Neural cell (in vitro differentiated cells): ENCODE data around the gene QSOX1. TPM values are rescaled to one million over a fixed set of nuclear protein-coding genes. Genes with fewer than 3 reads are reported as not detected.

Experiments
- H2AFZ ChIP-seq: fragments of 200-600, 300-800 bp; sonication (generic), shearing (Covaris generic); 2 replicates; pipeline ENCODE4 v1.6.0; 2014; ENCODE audit warnings: low read depth, mild to moderate bottlenecking, antibody characterized with exemption, low read length, moderate library complexity
- H3F3A ChIP-seq: fragments of 200-600 bp; shearing (Covaris generic); 2 replicates; pipeline ENCODE4 v1.6.1; 2016; ENCODE audit warnings: mild to moderate bottlenecking, moderate library complexity, mixed read lengths, antibody characterized with exemption, low read length; ENCODE audit not compliant: insufficient read depth, poor library complexity, severe bottlenecking
- H3K27ac ChIP-seq: fragments of 200-600, 300-800 bp; sonication (generic), shearing (Covaris generic); 2 replicates; pipeline ENCODE4 v1.5.1; 2014; ENCODE audit warnings: mild to moderate bottlenecking, low read length, moderate library complexity
- H3K27me3 ChIP-seq: fragments of 300-800, 200-600 bp; sonication (generic), shearing (Covaris generic); 2 replicates; pipeline ENCODE4 v1.6.0; 2014; ENCODE audit warnings: mild to moderate bottlenecking, low read depth, low read length, moderate library complexity; ENCODE audit not compliant: insufficient read depth
- H3K36me3 ChIP-seq: fragments of 300-800, 200-600 bp; sonication (generic), shearing (Covaris generic); 2 replicates; pipeline ENCODE4 v1.5.1; 2014; ENCODE audit warnings: mild to moderate bottlenecking, antibody characterized with exemption, low read length, moderate library complexity; ENCODE audit not compliant: insufficient read depth
- H3K4me2 ChIP-seq: fragments of 300-800, 200-600 bp; sonication (generic), shearing (Covaris generic); 2 replicates; pipeline ENCODE4 v1.6.0; 2014; ENCODE audit warnings: mild to moderate bottlenecking, low read length
- H3K4me3 ChIP-seq: fragments of 300-800, 200-600 bp; sonication (generic), shearing (Covaris generic); 2 replicates; pipeline ENCODE4 v1.5.1; 2014; ENCODE audit warnings: mild to moderate bottlenecking, low read length, moderate library complexity
- H3K79me2 ChIP-seq: fragments of 200-600 bp; shearing (Covaris generic); replicated peaks from 2 replicates; pipeline ENCODE4 v1.6.0; 2014; ENCODE audit warnings: mild to moderate bottlenecking, low read length, moderate library complexity; ENCODE audit not compliant: insufficient read depth
- H3K9ac ChIP-seq: fragments of 300-800, 200-600 bp; sonication (generic), shearing (Covaris generic); 2 replicates; pipeline ENCODE4 v1.6.1; 2016; ENCODE audit warnings: mild to moderate bottlenecking, low read length, mixed read lengths
- H3K9me2 ChIP-seq: fragments of 200-600 bp; shearing (Covaris generic); 2 replicates; pipeline ENCODE4 v1.6.1; 2016; ENCODE audit warnings: mild to moderate bottlenecking, low read length, mixed read lengths; ENCODE audit not compliant: insufficient read depth
- H3K9me3 ChIP-seq: fragments of 200-600, 300-800 bp; sonication (generic), shearing (Covaris generic); 2 replicates; pipeline ENCODE4 v1.6.1; 2016; ENCODE audit warnings: mild to moderate bottlenecking, mixed run types, low read length, moderate library complexity, mixed read lengths
- H4K20me1 ChIP-seq: fragments of 200-600 bp; shearing (Covaris generic); 2 replicates; pipeline ENCODE4 v1.6.1; 2016; ENCODE audit warnings: mild to moderate bottlenecking, mixed run types; ENCODE audit not compliant: insufficient read depth
- EP300 ChIP-seq: fragments of 450-650 bp; conservative IDR thresholded peaks from 2 replicates; pipeline ENCODE4 v1.6.1; 2014; ENCODE audit warnings: antibody characterized with exemption, mild to moderate bottlenecking, moderate library complexity; ENCODE audit not compliant: poor library complexity, severe bottlenecking
- EZH2 ChIP-seq: fragments of 200-600, 300-800 bp; shearing (Covaris generic), sonication (generic); IDR thresholded peaks from 2 replicates; pipeline ENCODE4 v1.6.1; 2014; ENCODE audit warnings: antibody characterized with exemption, low read length, borderline replicate concordance, mild to moderate bottlenecking; ENCODE audit not compliant: insufficient read depth, poor library complexity, severe bottlenecking
- MXI1 ChIP-seq: fragments of 450-650 bp; conservative IDR thresholded peaks from 2 replicates; pipeline ENCODE4 v1.6.1; 2014; ENCODE audit warnings: antibody characterized with exemption, mild to moderate bottlenecking; ENCODE audit not compliant: poor library complexity, severe bottlenecking
- POLR2AphosphoS5 ChIP-seq: IDR thresholded peaks from 2 replicates; pipeline ENCODE4 v1.6.1; 2012
- RAD21 ChIP-seq: fragments of 450-650 bp; conservative IDR thresholded peaks from 2 replicates; pipeline ENCODE4 v1.6.1; 2014; ENCODE audit warnings: antibody characterized with exemption, mild to moderate bottlenecking, moderate library complexity
- SMC3 ChIP-seq: fragments of 450-650 bp; conservative IDR thresholded peaks from 2 replicates; pipeline ENCODE4 v1.6.1; 2014; ENCODE audit warnings: antibody characterized with exemption, mild to moderate bottlenecking, moderate library complexity; ENCODE audit not compliant: poor library complexity
- TAF1 ChIP-seq: IDR thresholded peaks from 2 replicates; pipeline ENCODE4 v1.6.1; 2012; ENCODE audit warnings: low read depth
- polyA plus RNA-seq: library from polyadenylated mRNA; depleted of rRNA; stranded (reverse); fragments of >200 nt; gene quantifications from 2 replicates; pipeline ENCODE4 v1.2.3, GENCODE V29; 2014
- TF ChIP-seq, protein P1 (sequence below): fragments of 450-650 bp; IDR thresholded peaks from 2 replicates; pipeline ENCODE4 v1.5.1; 2014; ENCODE audit warnings: antibody characterized with exemption, mild to moderate bottlenecking, moderate library complexity; ENCODE audit not compliant: poor library complexity, severe bottlenecking
- TF ChIP-seq, protein P2 (sequence below): IDR thresholded peaks from 2 replicates; pipeline ENCODE4 v1.6.1; 2012; ENCODE audit warnings: borderline replicate concordance

Gene QSOX1
- polyA plus RNA-seq, 1 donor from 2014 or later: 49.8 TPM

DNA sequence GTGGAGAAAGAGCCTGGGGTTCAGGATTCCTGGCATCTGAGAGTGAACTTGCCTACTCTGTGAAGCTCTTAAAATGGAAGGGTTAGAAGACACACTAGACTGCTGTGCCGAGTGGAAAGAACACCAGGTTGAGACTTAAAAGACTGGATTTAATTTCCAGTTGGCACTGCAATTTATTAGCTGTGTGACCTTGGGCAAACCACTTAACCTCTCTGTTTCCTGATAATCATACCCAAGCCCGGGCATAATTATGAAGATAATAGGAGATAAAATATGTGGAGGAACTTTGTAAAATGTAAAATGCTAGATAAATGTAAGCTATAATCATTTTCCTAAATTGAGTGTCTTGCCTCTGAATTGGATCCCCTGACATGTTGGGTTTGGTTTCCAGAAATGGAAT lies 70.7 kb downstream of the QSOX1 start:
- Histone ChIP-seq H3K9me3 (no peaks in the 10 kb centered on the region), H4K20me1 (no peaks in the 10 kb centered on the region), H3K27me3 (peaks cover 53% of the 10 kb centered on the region), H3K9me2 (no peaks in the 10 kb centered on the region), H3K27ac (no peak overlapping the region), H3K9ac (no peak overlapping the region), H2AFZ (no peak overlapping the region), H3F3A (no peaks in the 10 kb centered on the region), H3K4me3 (no peak overlapping the region), H3K79me2 (no peaks in the 10 kb centered on the region), H3K4me2 (no peak overlapping the region), H3K36me3 (no peaks in the 10 kb centered on the region)
- TF ChIP-seq MXI1: no peak
- TF ChIP-seq, protein P1, sequence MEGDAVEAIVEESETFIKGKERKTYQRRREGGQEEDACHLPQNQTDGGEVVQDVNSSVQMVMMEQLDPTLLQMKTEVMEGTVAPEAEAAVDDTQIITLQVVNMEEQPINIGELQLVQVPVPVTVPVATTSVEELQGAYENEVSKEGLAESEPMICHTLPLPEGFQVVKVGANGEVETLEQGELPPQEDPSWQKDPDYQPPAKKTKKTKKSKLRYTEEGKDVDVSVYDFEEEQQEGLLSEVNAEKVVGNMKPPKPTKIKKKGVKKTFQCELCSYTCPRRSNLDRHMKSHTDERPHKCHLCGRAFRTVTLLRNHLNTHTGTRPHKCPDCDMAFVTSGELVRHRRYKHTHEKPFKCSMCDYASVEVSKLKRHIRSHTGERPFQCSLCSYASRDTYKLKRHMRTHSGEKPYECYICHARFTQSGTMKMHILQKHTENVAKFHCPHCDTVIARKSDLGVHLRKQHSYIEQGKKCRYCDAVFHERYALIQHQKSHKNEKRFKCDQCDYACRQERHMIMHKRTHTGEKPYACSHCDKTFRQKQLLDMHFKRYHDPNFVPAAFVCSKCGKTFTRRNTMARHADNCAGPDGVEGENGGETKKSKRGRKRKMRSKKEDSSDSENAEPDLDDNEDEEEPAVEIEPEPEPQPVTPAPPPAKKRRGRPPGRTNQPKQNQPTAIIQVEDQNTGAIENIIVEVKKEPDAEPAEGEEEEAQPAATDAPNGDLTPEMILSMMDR: no peak
- TF ChIP-seq RAD21: no peak
- TF ChIP-seq EZH2: no peak
- no peak for TF ChIP-seq EP300
- TF ChIP-seq, protein P2, sequence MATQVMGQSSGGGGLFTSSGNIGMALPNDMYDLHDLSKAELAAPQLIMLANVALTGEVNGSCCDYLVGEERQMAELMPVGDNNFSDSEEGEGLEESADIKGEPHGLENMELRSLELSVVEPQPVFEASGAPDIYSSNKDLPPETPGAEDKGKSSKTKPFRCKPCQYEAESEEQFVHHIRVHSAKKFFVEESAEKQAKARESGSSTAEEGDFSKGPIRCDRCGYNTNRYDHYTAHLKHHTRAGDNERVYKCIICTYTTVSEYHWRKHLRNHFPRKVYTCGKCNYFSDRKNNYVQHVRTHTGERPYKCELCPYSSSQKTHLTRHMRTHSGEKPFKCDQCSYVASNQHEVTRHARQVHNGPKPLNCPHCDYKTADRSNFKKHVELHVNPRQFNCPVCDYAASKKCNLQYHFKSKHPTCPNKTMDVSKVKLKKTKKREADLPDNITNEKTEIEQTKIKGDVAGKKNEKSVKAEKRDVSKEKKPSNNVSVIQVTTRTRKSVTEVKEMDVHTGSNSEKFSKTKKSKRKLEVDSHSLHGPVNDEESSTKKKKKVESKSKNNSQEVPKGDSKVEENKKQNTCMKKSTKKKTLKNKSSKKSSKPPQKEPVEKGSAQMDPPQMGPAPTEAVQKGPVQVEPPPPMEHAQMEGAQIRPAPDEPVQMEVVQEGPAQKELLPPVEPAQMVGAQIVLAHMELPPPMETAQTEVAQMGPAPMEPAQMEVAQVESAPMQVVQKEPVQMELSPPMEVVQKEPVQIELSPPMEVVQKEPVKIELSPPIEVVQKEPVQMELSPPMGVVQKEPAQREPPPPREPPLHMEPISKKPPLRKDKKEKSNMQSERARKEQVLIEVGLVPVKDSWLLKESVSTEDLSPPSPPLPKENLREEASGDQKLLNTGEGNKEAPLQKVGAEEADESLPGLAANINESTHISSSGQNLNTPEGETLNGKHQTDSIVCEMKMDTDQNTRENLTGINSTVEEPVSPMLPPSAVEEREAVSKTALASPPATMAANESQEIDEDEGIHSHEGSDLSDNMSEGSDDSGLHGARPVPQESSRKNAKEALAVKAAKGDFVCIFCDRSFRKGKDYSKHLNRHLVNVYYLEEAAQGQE: no peak
- no peak for TF ChIP-seq TAF1
- no peak for TF ChIP-seq SMC3
- TF ChIP-seq POLR2AphosphoS5: no peak

DNA sequence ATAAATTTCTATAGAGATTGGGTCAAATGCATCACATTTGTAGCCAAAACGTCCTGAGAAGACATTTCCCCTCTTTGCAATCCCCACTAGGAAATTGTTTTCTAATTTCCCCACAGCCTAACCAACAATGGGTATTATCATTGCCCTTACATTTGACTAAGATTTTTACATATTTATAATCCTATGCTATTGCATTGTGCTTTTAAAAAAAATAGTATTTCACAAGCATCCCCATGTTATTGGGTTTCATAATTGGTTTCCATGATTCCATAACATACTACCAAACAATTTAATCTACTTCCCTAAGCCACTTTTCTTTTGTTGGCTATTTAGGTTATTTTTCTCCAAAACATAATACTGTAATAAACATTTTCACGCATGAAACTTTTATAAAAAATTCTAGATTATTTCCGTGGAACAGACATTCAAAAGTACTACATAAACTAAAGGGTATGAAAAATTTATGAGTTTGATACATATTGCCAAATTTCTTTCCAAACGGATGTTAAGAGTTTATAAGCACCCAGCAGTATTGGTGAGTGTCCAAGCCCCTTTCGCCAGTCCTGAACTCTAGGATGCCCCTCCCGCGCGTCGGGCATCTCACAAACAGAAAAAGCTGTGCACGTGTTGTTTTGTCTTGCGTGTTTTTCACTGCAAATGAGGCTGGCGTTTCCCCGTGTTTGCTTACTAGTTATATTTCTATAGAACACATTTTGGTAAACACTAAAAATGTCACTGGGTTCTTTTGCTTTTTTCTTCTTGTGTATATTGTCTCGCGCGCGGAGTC lies 73.4 kb downstream of the QSOX1 start:
- H3K27me3 ChIP-seq: peaks cover 80% of the 10 kb centered on the region
- no peak overlapping the region for H2AFZ ChIP-seq
- H3K9ac ChIP-seq: no peak overlapping the region
- H4K20me1 ChIP-seq: peaks cover 3% of the 10 kb centered on the region
- no peaks in the 10 kb centered on the region for H3K9me3 ChIP-seq
- no peak overlapping the region for H3K4me2 ChIP-seq
- TF ChIP-seq MXI1 (no peak), EP300 (no peak), RAD21 (no peak), TAF1 (no peak), SMC3 (no peak), POLR2AphosphoS5 (no peak), EZH2 (no peak)
- TF ChIP-seq, protein P2: no peak
- TF ChIP-seq, protein P1: no peak
- H3K27ac ChIP-seq: no peak overlapping the region
- no peaks in the 10 kb centered on the region for H3K36me3 ChIP-seq
- H3K4me3 ChIP-seq: no peak overlapping the region
- H3F3A ChIP-seq: no peaks in the 10 kb centered on the region
- no peaks in the 10 kb centered on the region for H3K79me2 ChIP-seq
- H3K9me2 ChIP-seq: no peaks in the 10 kb centered on the region
